GM18517 (cell line): ENCODE data around the gene ANKRD10.

Experiments
- ATAC-seq: cut with Tn5 transposase; IDR thresholded peaks from one replicate; pipeline ENCODE4 v1.9.1; 2021; ENCODE audit warnings: mild to moderate bottlenecking, moderate library complexity; ENCODE audit not compliant: unreplicated experiment

Gene ANKRD10

DNA sequence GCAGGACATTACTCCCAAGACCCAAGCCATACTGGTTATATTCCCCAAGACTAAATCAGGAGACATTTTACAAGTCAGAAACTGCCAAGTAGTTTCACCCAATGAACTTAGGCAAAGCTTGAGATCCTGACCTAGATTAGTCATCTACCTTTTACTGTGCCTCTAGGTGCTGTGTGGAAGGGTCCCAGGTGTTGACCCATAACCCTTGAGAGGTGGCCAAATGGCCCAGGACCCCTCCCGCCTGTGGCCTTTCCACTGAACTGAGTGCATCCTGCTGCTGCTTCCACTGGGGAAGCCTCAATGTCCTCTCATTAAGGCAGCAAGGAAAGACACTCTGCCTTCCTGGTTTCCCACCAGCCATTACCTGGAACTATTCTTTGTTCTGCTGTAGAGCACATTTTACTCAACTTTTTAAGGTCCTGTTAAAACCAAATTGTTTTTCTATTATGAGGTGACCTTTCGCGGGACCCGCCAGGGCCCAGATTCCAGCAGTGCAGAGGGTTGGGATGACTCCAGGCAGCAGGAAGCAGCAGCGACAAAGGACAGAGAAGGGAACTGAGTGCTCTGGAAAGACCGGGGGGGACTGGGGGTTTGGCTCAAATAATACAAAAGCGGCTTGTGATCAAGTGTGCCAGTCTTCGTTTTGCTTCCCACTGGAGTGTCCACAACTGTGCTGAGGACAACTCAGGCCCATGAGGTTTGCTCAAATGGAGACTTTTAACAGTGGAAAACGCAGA, 27.1 kb downstream of the ANKRD10 start:
- ATAC-seq = no peak

- no peak for ATAC-seq
These were observed 27.8 kb downstream of the ANKRD10 start for GRCh38 chr13:110886870-110887596.

DNA sequence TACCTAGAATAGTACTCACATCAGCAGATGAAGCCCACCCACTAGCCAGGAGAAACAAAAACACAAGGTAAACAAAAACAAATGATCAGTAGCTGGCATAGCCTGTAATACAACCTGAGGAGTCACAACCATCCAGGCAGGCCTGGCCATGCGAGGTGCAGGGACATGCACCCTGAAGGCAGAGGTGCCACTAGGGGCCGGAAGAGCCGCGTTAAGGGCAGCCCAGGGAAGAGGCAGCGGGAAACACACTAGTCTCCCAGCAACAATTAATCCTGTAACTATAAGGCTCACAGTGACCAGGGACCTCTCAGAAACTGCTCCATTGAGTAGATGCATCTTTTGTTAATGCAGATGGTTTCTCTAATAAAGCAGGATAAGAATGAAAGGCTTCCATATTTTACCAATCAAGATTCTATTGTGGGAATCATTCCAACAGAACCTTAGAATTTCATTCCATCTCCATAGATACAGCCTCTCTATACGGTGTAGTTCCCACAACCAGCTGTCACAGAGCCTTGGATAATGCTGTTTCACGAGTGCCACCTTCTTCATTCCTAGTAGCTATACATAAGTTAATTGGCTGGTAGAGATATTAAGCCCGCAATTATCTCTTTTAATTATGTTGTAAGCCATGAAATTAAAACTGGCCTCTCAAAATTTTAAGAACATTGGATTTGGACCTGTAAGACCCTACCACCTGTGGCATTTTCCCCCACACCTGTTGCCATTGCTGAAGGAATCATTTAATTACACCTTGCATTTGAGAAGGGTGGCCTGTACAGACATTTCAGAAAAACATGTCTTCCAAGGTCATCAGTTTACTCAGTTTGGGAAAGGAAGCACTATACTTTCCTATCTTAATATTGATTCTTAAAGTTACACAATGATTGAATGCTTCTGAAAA, 28.7 kb downstream of the ANKRD10 start:
- ATAC-seq = no peak

- ATAC-seq = no peak
These were observed 29.4 kb downstream of the ANKRD10 start for GRCh38 chr13:110885516-110885915.

DNA sequence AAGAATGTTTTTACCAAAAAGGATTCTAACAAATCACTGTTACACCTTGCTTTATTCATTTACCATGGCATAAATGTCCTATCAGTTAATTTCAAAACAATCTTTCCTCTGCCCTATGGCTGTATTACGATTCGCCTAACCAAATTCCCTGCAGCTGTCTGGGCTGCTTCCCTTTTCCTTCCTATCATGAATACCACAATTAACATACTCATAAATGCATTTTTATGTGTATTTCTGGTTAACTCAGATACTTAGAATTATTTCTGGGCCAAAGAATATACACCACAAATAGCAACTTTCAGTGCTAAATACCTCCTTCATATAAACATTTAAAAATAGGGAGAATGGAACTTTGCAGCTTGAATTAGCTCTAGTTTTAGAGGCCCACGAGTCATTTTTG, 30.4 kb downstream of the ANKRD10 start:
- ATAC-seq = no peak

DNA sequence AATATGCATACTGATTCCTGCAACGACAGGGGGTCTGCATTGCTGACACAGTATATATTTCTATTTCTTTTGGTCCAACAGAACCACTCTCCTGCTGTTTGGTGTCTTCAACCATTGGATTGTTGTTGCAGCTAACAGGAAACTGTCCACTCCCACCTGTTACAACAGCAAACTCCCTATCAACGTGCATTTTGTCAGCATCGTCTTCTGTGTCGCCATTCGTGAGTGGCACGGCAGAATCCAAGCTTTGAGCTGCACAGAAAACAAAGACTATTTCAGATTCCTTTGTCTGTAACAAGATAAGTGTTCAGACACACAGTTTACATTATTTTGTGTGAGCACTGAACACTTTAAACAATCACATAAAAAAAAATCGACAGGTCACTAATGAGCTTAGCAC, 31.3 kb downstream of the ANKRD10 start:
- no peak for ATAC-seq

DNA sequence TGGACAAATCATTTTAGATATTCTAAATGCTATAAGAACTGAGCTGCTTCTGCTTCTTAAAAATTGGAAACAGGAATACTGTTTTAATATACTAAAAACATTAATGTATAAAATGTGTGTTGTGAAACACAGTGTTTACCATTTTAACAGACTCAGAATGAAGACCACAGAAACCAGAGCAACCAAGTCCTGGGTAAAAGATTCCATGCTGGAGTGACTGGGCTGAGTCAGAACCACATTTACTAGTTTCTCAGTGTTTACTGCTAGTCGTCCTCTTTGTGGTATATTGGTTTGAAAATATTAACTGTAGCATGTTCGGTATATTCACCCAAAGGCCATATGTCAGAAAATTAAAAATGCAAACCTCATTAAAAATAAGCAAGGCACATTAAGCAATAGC, 31.9 kb downstream of the ANKRD10 start:
- ATAC-seq = no peak

GRCh38 chr13:110881839-110882627, 32.8 kb downstream of the ANKRD10 start:
- ATAC-seq = no peak

- ATAC-seq = no peak
These were observed 34.2 kb downstream of the ANKRD10 start for GRCh38 chr13:110880627-110881026.

DNA sequence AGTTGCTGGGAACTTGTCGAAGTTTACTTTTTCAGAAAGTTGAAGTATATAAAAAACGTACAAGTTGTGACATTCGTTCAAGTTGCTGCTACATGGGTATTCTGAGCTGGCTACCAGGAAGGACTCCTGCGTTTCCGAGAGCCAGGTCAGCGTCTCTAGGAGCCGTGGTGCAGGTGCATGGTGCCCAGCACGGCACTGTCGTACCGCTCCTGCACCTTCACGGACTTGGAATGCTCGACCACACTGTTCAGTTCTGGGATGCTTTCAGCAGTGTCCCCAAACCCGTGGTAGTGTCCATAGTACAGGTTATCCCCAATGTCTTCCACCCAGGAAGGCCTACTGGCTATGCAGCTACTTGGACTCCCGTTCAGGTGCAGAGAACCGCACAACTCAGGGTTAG, 35.4 kb downstream of the ANKRD10 start:
- ATAC-seq = no peak

DNA sequence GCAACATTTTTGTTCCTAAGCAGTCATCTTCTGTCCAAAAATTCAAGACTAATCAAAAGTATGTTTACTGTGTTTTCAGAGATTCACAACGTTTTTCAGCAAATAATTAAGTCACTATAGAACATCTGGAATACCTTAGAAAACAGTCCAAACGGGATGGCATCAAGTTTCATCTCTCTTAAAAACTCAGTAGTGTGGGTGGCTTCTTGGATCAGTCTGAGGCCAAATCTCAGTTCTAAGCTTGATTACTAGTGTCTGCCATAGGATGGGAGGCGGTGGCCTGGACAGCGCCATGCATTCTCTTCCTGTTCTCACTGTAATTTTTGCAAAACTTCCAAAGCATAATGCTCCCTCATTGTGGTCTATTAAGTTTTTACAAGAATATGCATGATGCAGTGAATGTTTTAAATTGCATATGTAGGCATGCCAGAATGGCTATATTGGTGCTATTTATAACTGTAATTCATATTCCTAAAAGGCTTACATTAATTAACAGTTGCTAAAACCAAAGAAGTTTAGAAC, 37.1 kb downstream of the ANKRD10 start:
- no peak for ATAC-seq

- no peak for ATAC-seq
These were observed 38.3 kb downstream of the ANKRD10 start for GRCh38 chr13:110876609-110877008.

DNA sequence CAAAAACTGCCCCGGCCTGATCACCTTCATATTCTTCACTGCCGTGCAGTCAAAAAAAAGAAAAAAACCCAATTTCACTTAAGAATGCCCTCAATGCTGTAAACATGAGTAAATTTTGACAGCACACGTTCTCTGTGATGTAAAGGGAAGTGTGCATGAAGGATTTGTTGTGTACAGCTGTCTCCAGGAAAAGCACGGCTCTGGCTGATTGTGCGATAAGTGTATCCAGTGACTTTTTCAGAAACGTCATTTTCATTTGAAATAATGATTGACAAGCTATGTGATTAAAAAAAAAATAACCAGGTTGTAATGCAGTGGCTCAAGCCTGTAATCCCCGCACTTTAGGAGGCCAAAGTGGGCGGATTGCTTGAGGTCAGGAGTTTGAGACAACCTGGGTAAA, 39.6 kb downstream of the ANKRD10 start:
- no peak for ATAC-seq

DNA sequence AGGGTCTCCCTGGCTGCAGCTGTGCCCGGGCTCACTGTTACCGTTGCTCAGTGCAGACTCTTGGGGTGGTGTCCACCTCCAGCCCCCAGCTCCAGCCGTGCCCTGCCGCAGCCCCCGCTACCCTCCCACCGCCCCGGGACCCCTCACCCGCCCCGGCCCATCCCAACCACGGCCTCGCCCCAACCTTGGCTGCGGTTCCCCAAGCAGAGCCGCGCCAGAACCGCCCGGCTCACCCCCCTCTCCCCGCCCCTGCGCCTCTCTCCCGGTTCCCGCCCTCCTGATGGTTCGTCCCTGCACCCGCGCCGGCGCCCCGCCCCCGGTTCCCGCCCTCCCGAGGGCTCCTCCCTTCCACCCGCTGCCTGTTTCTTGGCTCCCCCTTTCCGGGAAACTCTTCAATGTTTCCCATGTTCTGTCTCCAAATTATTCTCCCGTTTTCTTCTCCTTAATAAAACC, 40.3 kb downstream of the ANKRD10 start:
- ATAC-seq = no peak

- ATAC-seq = no peak
These were observed 41.0 kb downstream of the ANKRD10 start for GRCh38 chr13:110873639-110874507.

GRCh38 chr13:110872768-110873638, 41.9 kb downstream of the ANKRD10 start:
- ATAC-seq = no peak

GRCh38 chr13:110872034-110872767, 42.7 kb downstream of the ANKRD10 start:
- ATAC-seq = no peak
